Measurements from ENCODE around the gene ACTR6. TPM values are rescaled to one million over a fixed set of nuclear protein-coding genes. Genes with fewer than 3 reads are reported as not detected.

Gene ACTR6
- polyA plus RNA-seq, 1 experiment, result 5.6 TPM

DNA sequence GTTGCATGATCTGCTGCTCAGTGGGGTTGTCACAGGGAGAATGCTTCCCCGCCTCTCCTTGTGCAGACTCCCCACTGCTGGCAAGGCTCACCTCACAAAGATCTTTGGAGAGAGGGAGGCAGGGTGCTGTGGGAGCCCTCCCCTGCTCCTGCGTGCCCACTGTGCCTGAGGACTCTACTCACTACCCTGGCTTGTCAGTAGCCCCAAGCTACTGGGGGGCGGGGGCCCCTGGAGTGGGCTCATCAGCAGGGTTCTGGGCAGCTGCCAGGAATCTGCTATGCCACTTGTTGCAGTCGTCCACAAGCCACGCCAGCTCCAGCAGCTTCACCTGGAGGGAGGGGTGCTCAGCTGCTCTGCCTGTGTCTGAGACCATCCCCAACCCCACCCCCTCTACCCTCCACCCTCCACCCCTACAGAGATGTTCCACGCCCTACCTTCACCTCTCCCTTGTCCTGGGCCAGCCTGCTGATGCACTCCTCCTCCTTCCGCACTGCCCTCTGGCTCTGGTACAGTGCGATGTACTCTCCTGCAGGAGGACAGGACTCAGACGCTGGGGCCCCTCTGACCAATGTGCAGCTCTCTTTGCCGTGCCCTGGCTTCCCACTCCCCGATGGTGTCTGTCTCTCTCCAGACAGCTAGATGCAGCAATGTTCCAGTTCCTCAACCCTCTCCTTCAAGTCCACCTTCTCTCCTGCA, 43.7 kb upstream of the ACTR6 start:
- TF ChIP-seq, protein P1, sequence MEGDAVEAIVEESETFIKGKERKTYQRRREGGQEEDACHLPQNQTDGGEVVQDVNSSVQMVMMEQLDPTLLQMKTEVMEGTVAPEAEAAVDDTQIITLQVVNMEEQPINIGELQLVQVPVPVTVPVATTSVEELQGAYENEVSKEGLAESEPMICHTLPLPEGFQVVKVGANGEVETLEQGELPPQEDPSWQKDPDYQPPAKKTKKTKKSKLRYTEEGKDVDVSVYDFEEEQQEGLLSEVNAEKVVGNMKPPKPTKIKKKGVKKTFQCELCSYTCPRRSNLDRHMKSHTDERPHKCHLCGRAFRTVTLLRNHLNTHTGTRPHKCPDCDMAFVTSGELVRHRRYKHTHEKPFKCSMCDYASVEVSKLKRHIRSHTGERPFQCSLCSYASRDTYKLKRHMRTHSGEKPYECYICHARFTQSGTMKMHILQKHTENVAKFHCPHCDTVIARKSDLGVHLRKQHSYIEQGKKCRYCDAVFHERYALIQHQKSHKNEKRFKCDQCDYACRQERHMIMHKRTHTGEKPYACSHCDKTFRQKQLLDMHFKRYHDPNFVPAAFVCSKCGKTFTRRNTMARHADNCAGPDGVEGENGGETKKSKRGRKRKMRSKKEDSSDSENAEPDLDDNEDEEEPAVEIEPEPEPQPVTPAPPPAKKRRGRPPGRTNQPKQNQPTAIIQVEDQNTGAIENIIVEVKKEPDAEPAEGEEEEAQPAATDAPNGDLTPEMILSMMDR (IDR thresholded peaks at IDR 0.05; ENCODE audit: insufficient read depth, low read depth, low read length), result no peak
- Histone ChIP-seq H3K36me3 (ENCODE audit: control insufficient read depth, insufficient read depth, low read length) (no peaks in the 10 kb centered on the region), H3K4me3 (ENCODE audit: low read depth, low read length) (no peak overlapping the region), H3K27me3 (ENCODE audit: control insufficient read depth, insufficient read depth, low read length) (no peaks in the 10 kb centered on the region)
- ChIA-PET POLR2A (no interaction called here), CTCF (interaction anchor here (0.9 to 1.0 kb wide), 2 partner anchors 8 to 17 kb away, joined by 3 read pairs; no protein-coding TSS in a partner anchor)
- DNase-seq (ENCODE audit: low read depth), result no peak

DNA sequence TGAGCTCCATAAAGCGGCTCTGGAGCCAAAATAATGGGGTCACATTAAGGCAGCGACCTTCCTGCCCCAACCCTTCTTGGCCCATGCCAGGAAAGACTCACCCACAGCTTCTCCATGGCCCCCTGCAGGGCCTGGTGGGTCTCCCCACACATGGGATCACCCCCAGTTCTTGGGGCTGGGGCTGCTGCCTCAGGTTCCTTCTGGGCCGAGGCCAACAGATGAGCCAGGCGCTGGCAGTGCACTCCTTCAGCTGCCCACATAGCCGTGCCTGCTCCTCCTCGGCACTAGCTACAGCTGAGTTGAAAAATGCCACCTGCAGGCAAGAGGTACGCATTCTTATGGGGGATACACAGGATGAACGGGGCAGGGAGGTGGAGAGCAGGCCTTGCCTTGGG, 43.2 kb upstream of the ACTR6 start:
- Histone ChIP-seq H3K27me3 (ENCODE audit: control insufficient read depth, insufficient read depth, low read length) (no peaks in the 10 kb centered on the region), H3K36me3 (ENCODE audit: control insufficient read depth, insufficient read depth, low read length) (no peaks in the 10 kb centered on the region), H3K4me3 (ENCODE audit: low read depth, low read length) (no peak overlapping the region)
- DNase-seq (ENCODE audit: low read depth), result no peak
- TF ChIP-seq, protein P1 (IDR thresholded peaks at IDR 0.05; ENCODE audit: insufficient read depth, low read depth, low read length), result no peak
- ChIA-PET CTCF (interaction anchor here (0.9 to 1.0 kb wide), 2 partner anchors 9 to 16 kb away, joined by 3 read pairs; no protein-coding TSS in a partner anchor), POLR2A (no interaction called here)

DNA sequence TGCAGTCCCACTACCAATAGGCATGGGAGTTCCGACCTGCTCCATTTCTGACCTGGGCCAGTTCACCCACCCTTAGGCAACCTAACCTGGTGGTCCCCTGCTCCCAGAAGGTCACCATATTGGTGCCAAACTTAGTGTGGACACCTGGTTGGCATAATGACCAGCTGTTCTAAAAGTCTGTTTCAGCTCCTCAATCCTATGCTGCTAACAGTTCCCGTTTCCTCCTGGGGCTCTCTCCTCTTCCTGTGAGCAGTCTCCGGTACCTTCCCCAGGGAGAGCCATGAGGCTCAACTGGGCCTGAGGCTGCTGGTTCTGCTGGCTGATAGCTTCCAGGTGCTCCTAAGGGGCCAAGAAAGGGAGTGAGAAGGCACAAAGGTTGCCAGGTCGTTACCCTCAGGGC, 42.1 kb upstream of the ACTR6 start:
- CTCF ChIA-PET, result no interaction called here
- TF ChIP-seq, protein P1 (IDR thresholded peaks at IDR 0.05; ENCODE audit: insufficient read depth, low read depth, low read length), result no peak
- H3K36me3 ChIP-seq (ENCODE audit: control insufficient read depth, insufficient read depth, low read length), result no peaks in the 10 kb centered on the region
- no peak for DNase-seq (ENCODE audit: low read depth)
- no peak overlapping the region for H3K4me3 ChIP-seq (ENCODE audit: low read depth, low read length)
- H3K27me3 ChIP-seq (ENCODE audit: control insufficient read depth, insufficient read depth, low read length), result no peaks in the 10 kb centered on the region
- POLR2A ChIA-PET, result no interaction called here

DNA sequence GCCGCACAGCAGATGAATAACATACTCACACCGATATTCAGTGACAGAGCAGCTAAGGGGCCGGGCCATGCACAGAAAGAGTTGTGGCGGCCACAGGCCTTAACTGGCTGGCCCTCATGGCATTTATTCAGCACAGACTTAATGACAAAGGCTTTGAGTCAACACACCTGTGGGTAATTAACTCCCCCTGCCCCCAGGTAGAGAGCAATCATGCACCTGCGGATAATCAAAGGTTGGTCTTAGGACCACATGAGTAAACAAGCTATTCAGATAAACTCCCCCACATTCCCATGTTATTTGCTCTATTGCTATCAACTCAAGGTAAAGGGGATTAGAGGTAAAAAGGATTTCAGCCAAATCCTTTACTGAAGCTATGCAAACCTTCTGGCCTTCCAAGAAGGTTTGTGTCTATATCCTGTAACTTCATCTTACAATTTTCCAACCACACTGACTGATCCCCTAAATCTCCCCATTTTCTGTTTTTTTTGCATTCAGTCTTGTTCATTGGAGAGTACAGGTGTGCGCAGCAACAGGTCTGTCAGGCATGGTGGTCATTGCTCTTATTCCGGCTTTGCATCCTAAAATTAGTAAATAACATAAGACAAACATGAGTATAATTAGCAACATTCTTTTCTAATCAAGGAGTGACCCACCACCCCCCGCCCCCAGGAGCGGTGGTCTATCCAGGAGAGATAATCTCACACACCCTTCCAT, 41.1 kb upstream of the ACTR6 start:
- Histone ChIP-seq H3K4me3 (ENCODE audit: low read depth, low read length) (no peak overlapping the region), H3K36me3 (ENCODE audit: control insufficient read depth, insufficient read depth, low read length) (no peaks in the 10 kb centered on the region), H3K27me3 (ENCODE audit: control insufficient read depth, insufficient read depth, low read length) (no peaks in the 10 kb centered on the region)
- TF ChIP-seq, protein P1 (IDR thresholded peaks at IDR 0.05; ENCODE audit: insufficient read depth, low read depth, low read length), result no peak
- no peak for DNase-seq (ENCODE audit: low read depth)
- ChIA-PET POLR2A (no interaction called here), CTCF (no interaction called here)

DNA sequence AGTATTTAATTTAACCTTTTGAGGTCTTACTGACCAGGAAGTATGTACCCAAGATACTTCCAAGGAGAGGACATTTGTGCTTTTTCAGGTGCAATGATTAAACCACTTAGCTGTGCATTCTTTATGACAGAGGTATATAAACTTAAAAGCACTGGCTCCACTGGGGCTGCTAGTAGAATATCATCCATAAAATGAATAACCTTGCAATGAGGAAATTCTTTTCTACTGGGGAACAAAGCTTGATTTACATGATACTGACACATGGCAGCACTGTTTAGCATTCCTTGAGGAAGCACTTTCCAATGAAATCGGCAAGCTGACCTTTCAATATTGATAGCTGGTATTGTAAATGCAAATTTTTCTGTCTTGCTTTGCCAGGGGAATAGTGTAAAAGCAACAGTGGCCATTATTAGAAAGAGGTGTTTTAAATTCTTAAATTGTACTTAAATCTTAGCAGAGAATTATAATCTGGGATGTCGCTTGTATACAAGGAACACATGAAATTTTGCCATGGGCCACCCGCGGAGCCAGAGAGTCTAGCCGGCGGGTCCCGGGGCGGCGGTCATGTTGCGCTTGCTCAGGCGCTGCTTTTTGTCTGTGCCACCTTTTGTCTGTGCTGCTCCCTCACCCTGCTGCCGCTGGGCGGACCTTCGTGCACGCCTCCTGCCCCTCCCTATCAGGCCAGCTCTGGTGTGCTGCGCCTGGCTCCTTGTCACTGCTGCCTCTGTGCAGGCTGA, 37.0 kb upstream of the ACTR6 start:
- DNase-seq (ENCODE audit: low read depth), result no peak
- Histone ChIP-seq H3K36me3 (ENCODE audit: control insufficient read depth, insufficient read depth, low read length) (no peaks in the 10 kb centered on the region), H3K27me3 (ENCODE audit: control insufficient read depth, insufficient read depth, low read length) (no peaks in the 10 kb centered on the region), H3K4me3 (ENCODE audit: low read depth, low read length) (peak overlapping the region; percentile 23)
- TF ChIP-seq, protein P1 (IDR thresholded peaks at IDR 0.05; ENCODE audit: insufficient read depth, low read depth, low read length), result peak; percentile 25; the same call in 1 of the 2 replicates
- ChIA-PET CTCF (interaction anchor here (0.5 to 4.6 kb wide), 4 partner anchors 9 to 1469 kb away, joined by 3 to 32 read pairs (median 4); no protein-coding TSS in a partner anchor), POLR2A (no interaction called here)

All from BJ (cell line).